ENCODE measurements around the gene ERN1.

- TF ChIP-seq CTCF (IDR thresholded peaks at IDR 0.05) (no peak), POLR2A (IDR thresholded peaks at IDR 0.05) (no peak)
Observed at GRCh38 chr17:64158831-64159590, 29.1 kb upstream of the ERN1 start.
